GM12878 (cell line): ENCODE data around the gene CHRM2. TPM values are rescaled to one million over a fixed set of nuclear protein-coding genes. Genes with fewer than 3 reads are reported as not detected.

Experiments
- ATAC-seq: fragments of 200-7000 bp; cut with Tn5 transposase; 3 replicates; pipeline ENCODE4 v1.9.1; 2020; ENCODE audit warnings: mild to moderate bottlenecking, moderate library complexity
- BruUV-seq: library from RNA; stranded (reverse); fragments of 400-500 nt; replicated peaks from 2 replicates; lab custom pipeline; 2021; lab: Mats Ljungman, UMichigan
- CTCF ChIA-PET: fragments of 300-600 bp; sonication (Branson Sonifier 250); formaldehyde crosslinking; extraction: SDS; loops from one replicate; lab custom pipeline; 2021; ENCODE audit warnings: inconsistent platforms; lab: Yijun Ruan, JAX
- POLR2A ChIA-PET: fragments of 350-600 bp; formaldehyde crosslinking; extraction: SDS; loops from one replicate; lab custom pipeline; 2021; ENCODE audit warnings: inconsistent platforms; lab: Charles Lee
- RAD21 ChIA-PET: fragments of 300-600 bp; sonication (Branson Sonifier 250); formaldehyde crosslinking; loops from one replicate; lab custom pipeline; 2023; ENCODE audit warnings: antibody characterized with exemption; ENCODE audit not compliant: unreplicated experiment; lab: Charles Lee
- SMC1A ChIA-PET: fragments of 300-600 bp; sonication (Branson Sonifier 250); formaldehyde crosslinking; loops from one replicate; lab custom pipeline; 2023; ENCODE audit not compliant: unreplicated experiment, uncharacterized antibody; lab: Charles Lee
- DNase-seq: peaks from one replicate; pipeline ENCODE4 v3.0.0-alpha.2; 2011; ENCODE audit warnings: low read depth, low spot score
- FAIRE-seq: peaks from 3 replicates; lab custom pipeline; 2011; peaks lifted over from hg19 to GRCh38; lab: Jason Lieb, UNC
- H2AFZ ChIP-seq: 2 replicates; pipeline ENCODE4 v1.6.0; 2011; ENCODE audit warnings: low read depth, low read length, control low read depth; ENCODE audit not compliant: control insufficient read depth
- H3K27ac ChIP-seq: 2 replicates; pipeline ENCODE4 v1.5.1; 2011; ENCODE audit warnings: control low read depth; ENCODE audit not compliant: control insufficient read depth, insufficient read depth
- H3K27me3 ChIP-seq, 2 experiments: replicated peaks in 1 of 2; 2 replicates each; pipeline versions ENCODE4 v1.6.0 to v1.6.1; 2011; ENCODE audit warnings: low read length in 1 of 2; ENCODE audit not compliant: control insufficient read depth in 2 of 2, insufficient read depth in 2 of 2
- H3K36me3 ChIP-seq, 2 experiments: 2 replicates each; pipeline ENCODE4 v1.5.1; 2011; ENCODE audit warnings: low read length in 1 of 2; ENCODE audit not compliant: control insufficient read depth in 2 of 2, insufficient read depth in 2 of 2
- H3K4me1 ChIP-seq: 2 replicates; pipeline ENCODE4 v1.6.1; 2011; ENCODE audit warnings: mild to moderate bottlenecking, low read length, moderate library complexity, mixed read lengths; ENCODE audit not compliant: control insufficient read depth, insufficient read depth
- H3K4me2 ChIP-seq: 2 replicates; pipeline ENCODE4 v1.6.0; 2011; ENCODE audit warnings: control low read depth; ENCODE audit not compliant: control insufficient read depth, insufficient read depth
- H3K4me3 ChIP-seq: fragments of 200-600 bp; sonication (generic); 2 replicates; pipeline ENCODE4 v1.5.1; 2016
- H3K79me2 ChIP-seq: 2 replicates; pipeline ENCODE4 v1.6.0; 2011; ENCODE audit warnings: low read length; ENCODE audit not compliant: control insufficient read depth, insufficient read depth
- H3K9ac ChIP-seq: 2 replicates; pipeline ENCODE4 v1.8.0; 2011; ENCODE audit warnings: low read length, control low read depth, mixed read lengths; ENCODE audit not compliant: control insufficient read depth, insufficient read depth
- H3K9me3 ChIP-seq: replicated peaks from 3 replicates; pipeline ENCODE4 v1.5.1; 2011; ENCODE audit warnings: mild to moderate bottlenecking, low read length; ENCODE audit not compliant: control insufficient read depth, insufficient read depth
- H4K20me1 ChIP-seq: 2 replicates; pipeline ENCODE4 v1.6.0; 2011; ENCODE audit not compliant: control insufficient read depth, insufficient read depth
- MTA2 ChIP-seq: fragments of 450-650 bp; IDR thresholded peaks from 2 replicates; pipeline ENCODE4 v1.6.1; 2016; ENCODE audit warnings: low read depth, mild to moderate bottlenecking, moderate library complexity
- PAX8 ChIP-seq: fragments of 450-650 bp; IDR thresholded peaks from 2 replicates; pipeline ENCODE4 v1.6.1; 2017; ENCODE audit warnings: mild to moderate bottlenecking, moderate library complexity
- RB1 ChIP-seq: fragments of 450-650 bp; formaldehyde crosslinking; IDR thresholded peaks from 2 replicates; pipeline ENCODE4 v1.6.1; 2017; ENCODE audit warnings: mild to moderate bottlenecking, borderline replicate concordance
- SMAD5 ChIP-seq: IDR thresholded peaks from 2 replicates; pipeline ENCODE4 v1.6.1; 2016; ENCODE audit warnings: antibody characterized with exemption, low read depth
- SP1 ChIP-seq: IDR thresholded peaks from one replicate; pipeline ENCODE4 v1.6.1; 2011; ENCODE audit warnings: low read depth, low read length
- SREBF1 ChIP-seq: IDR thresholded peaks from 2 replicates; pipeline ENCODE4 v1.6.1; 2012; ENCODE audit warnings: mild to moderate bottlenecking, low read length
- WGBS: methylation state at CpG from one replicate; pipeline ENCODE4 v1.1.6; 2016; ENCODE audit warnings: low lambda C conversion rate; ENCODE audit not compliant: insufficient replicate concordance, insufficient coverage; ENCODE audit errors: missing lambda C conversion rate; 5-methylcytosine and 5-hydroxymethylcytosine counted together
- in situ Hi-C: fragments of 300-500 bp; cut with MboI; formaldehyde crosslinking; loops from 9 replicates; pipeline ENCODE4 v1.14.3; 2018; ENCODE audit warnings: mixed read lengths
- intact Hi-C: fragments of 100-400 bp; cut with micrococcal nuclease; formaldehyde crosslinking; loops from one replicate; pipeline ENCODE4 v1.14.2; 2022; ENCODE audit not compliant: unreplicated experiment
- polyA plus RNA-seq, 11 experiments: library from polyadenylated mRNA; depleted of rRNA in 4 of 11; unstranded in 6 of 11; stranded (reverse) in 5 of 11; fragments of >200 nt; fragmentation: Nextera tagmentation in 4 of 11; fragmentation: Illumina TruSeq in 1 of 11; extraction: Ambion mirVana in 4 of 11; extraction: Trizol in 1 of 11; gene quantifications; 1 replicate in 1 of 11; 2 replicates in 10 of 11; pipeline versions ENCODE4 v1.2.1 to v1.2.3, GENCODE V29; 2011 to 2016; ENCODE audit warnings: inconsistent platforms in 2 of 11, missing spikeins in 2 of 11, low read depth in 1 of 11
- total RNA-seq, 4 experiments: library from RNA; depleted of rRNA in 3 of 4; stranded (reverse); fragments of >200 nt in 3 of 4; fragmentation: Illumina TruSeq in 1 of 4; extraction: Trizol in 1 of 4; gene quantifications; 2 replicates each; pipeline versions ENCODE4 v1.2.1 to v1.2.3, GENCODE V29; 2013 to 2021
- TF ChIP-seq, protein P1 (sequence below): fragments of 450-650 bp; formaldehyde crosslinking; IDR thresholded peaks from 2 replicates; pipeline ENCODE4 v1.5.0; 2022; ENCODE audit warnings: mild to moderate bottlenecking, missing genetic modification characterization
- TF ChIP-seq, protein P2 (sequence below): fragments of 450-650 bp; IDR thresholded peaks from 2 replicates; pipeline ENCODE4 v1.6.1; 2017; ENCODE audit warnings: borderline replicate concordance
- TF ChIP-seq, protein P3 (sequence below): fragments of 150-350 bp; IDR thresholded peaks from 2 replicates; pipeline ENCODE4 v1.6.1; 2014; ENCODE audit warnings: mild to moderate bottlenecking, low read depth, low read length

The CHRM2 gene
- total and polyA plus RNA-seq, 10 of the 15 experiments (the other 5 are each of a cell fraction or from before 2014, with no cell fraction given), result 0.05 TPM; not detected in 9

DNA sequence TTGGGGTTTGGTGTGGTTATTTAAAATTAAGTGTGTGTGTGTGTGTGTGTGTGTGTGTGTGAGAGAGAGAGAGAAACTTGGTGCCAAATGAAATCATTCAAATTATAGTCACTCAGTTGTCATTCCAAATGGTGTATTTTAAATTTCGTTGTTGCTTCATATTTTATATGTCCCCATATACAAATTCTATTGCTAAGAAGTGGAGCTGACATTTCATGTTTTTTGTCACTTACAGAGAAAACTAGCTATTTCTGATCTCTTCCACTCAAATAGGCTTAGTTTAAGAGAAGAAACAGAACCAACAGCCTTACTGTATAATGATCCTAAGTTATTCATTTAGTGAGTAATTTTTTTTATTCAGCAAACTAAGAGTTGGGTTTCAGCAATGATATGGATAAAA lies 42.3 kb downstream of the CHRM2 start (continued):
- TF ChIP-seq, protein P1, sequence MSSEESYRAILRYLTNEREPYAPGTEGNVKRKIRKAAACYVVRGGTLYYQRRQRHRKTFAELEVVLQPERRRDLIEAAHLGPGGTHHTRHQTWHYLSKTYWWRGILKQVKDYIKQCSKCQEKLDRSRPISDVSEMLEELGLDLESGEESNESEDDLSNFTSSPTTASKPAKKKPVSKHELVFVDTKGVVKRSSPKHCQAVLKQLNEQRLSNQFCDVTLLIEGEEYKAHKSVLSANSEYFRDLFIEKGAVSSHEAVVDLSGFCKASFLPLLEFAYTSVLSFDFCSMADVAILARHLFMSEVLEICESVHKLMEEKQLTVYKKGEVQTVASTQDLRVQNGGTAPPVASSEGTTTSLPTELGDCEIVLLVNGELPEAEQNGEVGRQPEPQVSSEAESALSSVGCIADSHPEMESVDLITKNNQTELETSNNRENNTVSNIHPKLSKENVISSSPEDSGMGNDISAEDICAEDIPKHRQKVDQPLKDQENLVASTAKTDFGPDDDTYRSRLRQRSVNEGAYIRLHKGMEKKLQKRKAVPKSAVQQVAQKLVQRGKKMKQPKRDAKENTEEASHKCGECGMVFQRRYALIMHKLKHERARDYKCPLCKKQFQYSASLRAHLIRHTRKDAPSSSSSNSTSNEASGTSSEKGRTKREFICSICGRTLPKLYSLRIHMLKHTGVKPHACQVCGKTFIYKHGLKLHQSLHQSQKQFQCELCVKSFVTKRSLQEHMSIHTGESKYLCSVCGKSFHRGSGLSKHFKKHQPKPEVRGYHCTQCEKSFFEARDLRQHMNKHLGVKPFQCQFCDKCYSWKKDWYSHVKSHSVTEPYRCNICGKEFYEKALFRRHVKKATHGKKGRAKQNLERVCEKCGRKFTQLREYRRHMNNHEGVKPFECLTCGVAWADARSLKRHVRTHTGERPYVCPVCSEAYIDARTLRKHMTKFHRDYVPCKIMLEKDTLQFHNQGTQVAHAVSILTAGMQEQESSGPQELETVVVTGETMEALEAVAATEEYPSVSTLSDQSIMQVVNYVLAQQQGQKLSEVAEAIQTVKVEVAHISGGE, result no peak
- TF ChIP-seq SREBF1 (no peak), RB1 (no peak), SMAD5 (no peak)
- TF ChIP-seq, protein P2, sequence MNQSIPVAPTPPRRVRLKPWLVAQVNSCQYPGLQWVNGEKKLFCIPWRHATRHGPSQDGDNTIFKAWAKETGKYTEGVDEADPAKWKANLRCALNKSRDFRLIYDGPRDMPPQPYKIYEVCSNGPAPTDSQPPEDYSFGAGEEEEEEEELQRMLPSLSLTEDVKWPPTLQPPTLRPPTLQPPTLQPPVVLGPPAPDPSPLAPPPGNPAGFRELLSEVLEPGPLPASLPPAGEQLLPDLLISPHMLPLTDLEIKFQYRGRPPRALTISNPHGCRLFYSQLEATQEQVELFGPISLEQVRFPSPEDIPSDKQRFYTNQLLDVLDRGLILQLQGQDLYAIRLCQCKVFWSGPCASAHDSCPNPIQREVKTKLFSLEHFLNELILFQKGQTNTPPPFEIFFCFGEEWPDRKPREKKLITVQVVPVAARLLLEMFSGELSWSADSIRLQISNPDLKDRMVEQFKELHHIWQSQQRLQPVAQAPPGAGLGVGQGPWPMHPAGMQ, result no peak

DNA sequence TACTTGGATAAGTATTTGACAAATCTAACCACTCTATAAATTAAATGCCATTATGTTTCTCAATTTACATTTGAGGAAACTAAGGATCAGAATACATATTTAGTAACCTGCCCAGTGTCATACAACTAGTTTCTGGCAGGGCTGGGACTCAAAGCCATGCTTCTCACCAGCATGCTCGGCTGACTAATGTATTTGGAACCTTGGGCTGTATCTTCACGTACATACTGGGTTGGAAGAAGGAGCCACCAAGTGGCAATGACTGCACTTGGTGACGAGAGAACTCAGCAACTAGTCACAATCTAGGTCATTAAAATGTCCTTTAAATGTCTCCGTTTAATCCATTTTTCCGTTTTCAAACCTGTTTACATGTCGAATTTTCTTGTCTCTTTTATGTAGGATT lies 42.9 kb downstream of the CHRM2 start:
- RAD21 ChIA-PET, result no interaction called here
- Histone ChIP-seq H3K27me3 (no peaks in the 10 kb centered on the region), H3K36me3 (no peaks in the 10 kb centered on the region), H3K9me3 (no peaks in the 10 kb centered on the region), H3K4me3 (no peak overlapping the region), H3K9ac (no peak overlapping the region), H3K79me2 (no peaks in the 10 kb centered on the region), H3K4me2 (no peak overlapping the region), H2AFZ (no peak overlapping the region), H3K4me1 (no peaks in the 10 kb centered on the region), H4K20me1 (no peaks in the 10 kb centered on the region), H3K27ac (no peak overlapping the region)
- in situ Hi-C loops, result no loop called here
- no TSS peak for BruUV-seq
- 14% methylated on average over 6 of the region's 6 CpGs for WGBS
- POLR2A ChIA-PET, result no interaction called here
- FAIRE-seq (no peak), ATAC-seq (no peak), DNase-seq (no peak)
- intact Hi-C loops, result no loop called here
- SMC1A ChIA-PET, result no interaction called here
- TF ChIP-seq SP1, result no peak
- TF ChIP-seq, protein P3, sequence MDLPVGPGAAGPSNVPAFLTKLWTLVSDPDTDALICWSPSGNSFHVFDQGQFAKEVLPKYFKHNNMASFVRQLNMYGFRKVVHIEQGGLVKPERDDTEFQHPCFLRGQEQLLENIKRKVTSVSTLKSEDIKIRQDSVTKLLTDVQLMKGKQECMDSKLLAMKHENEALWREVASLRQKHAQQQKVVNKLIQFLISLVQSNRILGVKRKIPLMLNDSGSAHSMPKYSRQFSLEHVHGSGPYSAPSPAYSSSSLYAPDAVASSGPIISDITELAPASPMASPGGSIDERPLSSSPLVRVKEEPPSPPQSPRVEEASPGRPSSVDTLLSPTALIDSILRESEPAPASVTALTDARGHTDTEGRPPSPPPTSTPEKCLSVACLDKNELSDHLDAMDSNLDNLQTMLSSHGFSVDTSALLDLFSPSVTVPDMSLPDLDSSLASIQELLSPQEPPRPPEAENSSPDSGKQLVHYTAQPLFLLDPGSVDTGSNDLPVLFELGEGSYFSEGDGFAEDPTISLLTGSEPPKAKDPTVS, result no peak
- TF ChIP-seq MTA2, result no peak
- TF ChIP-seq PAX8, result no peak
- CTCF ChIA-PET, result no interaction called here
